GM19043 (cell line): ENCODE data around the gene IL10RB.
A peak's percentile ranks its signal among the peaks of the same experiment; 100 is the strongest.
"Not testable (repeated sequence)": the region's sequence is repeated elsewhere in the genome, so short reads cannot be mapped to it uniquely, and the experiment has no call there.

Source experiments
- ATAC-seq: cut with Tn5 transposase; IDR thresholded peaks from one replicate; pipeline ENCODE4 v1.9.1; 2021; ENCODE audit warnings: low read depth; ENCODE audit not compliant: unreplicated experiment

Gene IL10RB

DNA sequence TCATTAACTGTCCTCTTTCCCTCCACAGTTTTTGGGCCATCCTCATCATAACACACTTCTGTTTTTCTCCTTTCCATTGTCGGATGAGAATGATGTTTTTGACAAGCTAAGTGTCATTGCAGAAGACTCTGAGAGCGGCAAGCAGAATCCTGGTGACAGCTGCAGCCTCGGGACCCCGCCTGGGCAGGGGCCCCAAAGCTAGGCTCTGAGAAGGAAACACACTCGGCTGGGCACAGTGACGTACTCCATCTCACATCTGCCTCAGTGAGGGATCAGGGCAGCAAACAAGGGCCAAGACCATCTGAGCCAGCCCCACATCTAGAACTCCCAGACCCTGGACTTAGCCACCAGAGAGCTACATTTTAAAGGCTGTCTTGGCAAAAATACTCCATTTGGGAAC is 30.0 kb downstream of the IL10RB start:
- no peak for ATAC-seq

DNA sequence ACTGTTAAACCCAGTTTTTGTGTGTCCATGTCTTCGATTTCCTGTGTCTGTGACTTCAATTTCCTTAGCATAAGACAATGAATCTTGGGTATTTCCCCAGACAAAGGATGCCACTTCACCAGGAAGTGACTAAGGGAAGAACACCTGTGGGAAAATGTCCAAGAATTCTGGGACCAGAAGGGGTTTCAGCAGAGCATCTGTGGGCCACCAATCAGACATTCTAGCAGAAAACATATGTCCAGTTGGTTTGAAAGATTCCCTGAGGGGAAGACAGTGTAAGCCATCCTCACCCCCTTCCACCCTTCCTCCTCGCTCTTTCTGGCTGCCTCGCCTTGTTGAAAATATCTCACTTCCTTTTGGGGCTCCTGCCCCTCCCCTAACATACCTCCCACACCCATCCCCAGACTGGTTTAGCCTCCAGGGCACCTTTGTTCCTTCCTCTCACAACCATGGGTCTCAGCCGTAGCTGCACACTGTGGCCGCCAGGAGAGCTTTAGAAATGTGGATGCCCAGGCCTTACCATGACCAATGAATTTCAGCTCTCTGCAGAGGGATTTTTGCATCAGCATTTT is 33.1 kb downstream of the IL10RB start:
- no peak for ATAC-seq

DNA sequence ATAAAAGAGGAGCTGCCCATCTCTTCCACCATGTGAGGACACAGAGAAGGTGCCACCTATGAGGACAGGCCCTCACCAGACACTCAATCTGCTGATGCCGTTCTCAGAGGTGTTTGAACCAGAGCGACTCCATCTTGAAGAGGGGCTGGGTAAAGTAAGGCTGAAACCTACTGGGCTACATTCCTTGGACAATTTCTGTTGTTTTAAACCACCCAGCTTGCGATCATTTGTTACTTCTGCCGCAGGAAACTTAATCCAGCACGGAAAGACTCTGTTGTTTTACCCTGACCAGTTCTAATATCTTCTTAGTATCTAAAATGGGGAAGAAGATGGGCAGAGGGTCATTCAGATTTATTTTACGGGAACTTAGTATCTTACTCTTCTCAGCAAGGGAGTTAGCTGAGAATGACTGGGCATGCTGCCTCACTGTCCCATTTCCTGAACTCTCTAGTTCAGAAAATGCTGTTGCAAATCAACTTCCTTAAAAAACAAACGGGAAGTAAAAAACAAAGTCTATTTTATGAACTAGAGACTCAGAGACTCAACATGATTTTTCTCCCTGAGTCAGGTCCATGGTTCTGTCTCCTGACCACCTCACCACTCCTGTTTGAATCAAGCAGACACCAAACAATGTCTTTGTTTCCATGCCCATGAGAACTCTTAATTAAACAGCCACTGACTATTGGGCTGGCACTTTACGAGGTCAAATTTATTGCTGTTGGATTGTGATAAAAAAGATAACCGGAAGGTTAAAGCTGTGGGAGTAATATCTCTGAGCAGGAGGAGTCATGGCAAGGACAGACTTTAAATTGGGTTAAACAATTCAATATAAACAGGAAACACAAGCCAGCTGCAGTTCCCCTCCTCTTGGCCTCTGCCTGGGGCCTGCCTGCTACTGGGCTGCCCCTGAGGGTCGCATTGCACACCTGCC is 34.8 kb downstream of the IL10RB start:
- ATAC-seq: no peak

DNA sequence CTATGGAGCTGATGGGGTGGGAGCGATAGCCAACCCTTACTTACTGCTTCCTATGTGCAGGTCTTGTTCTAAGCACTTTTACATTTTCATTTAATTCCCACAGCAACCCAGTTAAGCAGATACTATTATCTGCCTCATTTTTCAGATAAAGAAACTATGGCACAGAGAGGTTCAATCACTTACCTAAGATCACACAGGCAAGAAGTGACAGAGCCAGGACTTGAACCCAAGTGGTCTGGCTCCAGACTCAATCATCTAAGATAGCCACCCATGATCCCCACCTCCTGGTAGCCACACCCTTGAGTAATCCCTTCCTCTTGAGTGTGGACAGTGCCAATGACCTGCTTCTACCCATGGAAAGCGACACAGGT is 35.5 kb downstream of the IL10RB start:
- no peak for ATAC-seq

DNA sequence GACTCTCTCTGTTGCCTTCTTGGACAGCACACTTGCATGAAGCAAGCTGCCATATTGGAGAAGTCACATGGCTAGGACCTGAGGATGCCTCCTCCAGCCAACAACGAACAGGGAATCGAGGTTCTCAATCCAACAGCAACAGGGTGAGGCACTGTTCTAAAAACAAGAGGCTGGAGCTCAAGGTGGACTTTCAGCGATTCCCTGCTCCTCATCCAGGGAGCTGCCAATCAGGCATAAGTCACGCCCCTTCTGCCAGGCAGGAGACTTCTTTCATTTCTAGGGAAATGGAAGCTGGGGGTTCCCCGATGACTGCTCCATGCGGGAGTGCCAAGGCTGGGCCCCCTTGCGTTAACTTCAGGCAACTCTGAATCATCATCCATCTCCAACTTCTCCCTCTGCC is 35.9 kb downstream of the IL10RB start:
- ATAC-seq: no peak

DNA sequence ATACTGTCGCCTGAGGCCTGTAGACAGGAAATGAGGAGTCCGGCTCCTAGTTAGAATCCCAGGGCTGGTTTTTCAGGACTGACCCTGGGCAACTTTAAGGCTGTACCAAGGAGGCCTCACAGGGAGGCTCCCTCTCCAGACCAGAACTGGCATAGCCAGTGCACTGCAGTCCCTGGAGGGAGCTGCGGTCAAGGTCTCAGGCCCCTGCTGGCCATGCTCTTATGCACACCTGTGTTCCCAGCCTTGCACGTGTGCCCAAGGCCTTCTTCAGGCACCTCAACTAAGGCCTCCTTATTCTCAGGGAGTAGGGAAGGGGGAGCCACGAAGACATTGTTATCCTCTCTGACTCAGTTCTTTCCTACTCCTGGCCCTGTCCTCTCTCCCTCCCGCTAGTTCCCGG is 36.6 kb downstream of the IL10RB start:
- no peak for ATAC-seq

DNA sequence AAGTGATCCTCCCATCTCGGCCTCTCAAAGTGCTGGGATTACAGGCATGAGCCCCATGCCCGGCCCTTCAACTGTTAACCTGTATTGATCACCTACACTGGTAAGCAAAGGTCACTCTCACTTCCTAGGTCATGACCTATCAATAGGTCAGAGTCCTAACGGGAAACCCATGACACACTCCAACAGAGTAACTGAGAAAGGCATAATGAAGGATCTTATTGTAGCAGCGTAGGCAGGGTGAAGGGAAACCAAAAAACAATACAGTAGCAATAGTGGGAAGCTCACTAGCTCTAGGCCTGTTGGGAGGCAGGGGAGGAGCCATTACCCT is 39.1 kb downstream of the IL10RB start:
- ATAC-seq: no peak

DNA sequence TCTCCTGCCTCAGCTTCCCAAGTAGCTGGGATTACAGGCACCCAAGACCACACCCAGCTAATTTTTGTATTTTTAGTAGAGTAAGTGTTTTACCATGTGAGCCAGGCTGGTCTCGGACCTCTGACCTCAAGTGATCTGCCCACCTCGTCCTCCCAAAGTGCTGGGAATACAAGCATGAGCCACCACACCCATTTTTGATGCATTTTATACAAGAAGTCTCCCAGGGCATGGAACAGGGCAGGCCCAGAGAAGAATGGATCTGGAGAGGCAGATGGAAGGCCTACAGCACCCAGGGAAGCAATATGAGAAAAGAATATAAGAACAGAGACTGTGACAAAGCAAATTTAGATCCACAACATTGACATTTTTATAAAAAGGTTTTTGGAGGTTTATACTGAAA is 39.8 kb downstream of the IL10RB start:
- ATAC-seq: no peak

DNA sequence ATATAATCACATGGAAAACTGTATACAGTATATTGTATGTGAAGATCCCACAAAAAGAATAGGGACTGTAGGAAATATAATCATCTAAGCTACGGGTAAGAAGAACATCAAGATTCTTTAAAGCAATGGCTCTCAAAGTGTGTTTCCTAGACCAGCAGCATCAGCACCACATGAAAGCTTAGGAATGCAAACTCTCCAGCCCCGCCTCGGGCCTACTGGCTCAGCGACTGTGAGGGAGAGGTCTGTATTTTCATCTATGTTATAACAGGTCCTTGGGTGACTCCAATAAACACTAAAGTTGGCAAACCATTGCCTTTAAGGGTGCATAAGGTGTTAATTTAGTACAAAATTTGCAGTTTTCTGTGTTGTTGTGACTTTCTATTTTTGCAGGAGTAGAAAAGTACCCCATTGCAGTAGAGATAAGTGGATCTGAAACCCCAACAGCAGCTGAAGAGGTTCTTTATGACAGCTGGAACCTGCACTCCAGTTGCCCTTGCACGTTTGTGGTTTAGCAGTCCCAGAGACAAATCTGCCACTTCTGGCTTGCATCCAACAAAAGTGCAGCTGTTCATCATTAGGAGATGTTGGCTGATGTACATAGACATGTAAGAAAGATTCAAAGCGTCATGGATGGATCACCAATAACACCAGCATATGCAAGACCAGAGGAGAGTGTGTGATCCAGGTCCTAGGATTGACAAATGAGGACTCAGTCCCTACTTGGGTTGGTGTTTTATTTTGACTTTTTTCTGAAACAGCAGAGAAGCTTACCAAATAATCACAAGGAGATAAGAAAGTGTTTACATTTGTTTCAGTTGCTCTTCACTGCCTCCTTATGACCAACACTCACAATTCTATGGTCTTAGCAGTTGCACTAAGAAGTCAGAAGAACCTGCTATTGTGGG is 42.7 kb downstream of the IL10RB start:
- ATAC-seq: peak; percentile 80

DNA sequence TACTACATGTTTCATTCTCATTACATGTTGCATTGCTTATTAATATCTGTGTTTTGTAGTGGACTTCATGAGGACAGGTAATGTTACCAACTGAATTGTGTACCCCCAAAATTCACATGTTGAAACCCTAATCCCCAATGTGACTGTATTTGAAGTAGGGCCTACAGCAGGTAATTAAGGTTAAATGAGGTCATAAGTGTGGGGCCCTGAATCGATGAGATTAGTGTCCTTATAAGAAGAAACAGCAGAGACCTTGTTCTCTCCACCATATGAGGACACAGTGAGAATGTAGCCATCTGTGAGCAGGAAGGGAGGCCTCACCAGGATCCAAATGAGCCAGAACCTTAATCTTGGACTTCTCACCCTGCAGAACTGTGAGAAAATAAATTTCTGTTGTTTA is 43.6 kb downstream of the IL10RB start:
- ATAC-seq: no peak

DNA sequence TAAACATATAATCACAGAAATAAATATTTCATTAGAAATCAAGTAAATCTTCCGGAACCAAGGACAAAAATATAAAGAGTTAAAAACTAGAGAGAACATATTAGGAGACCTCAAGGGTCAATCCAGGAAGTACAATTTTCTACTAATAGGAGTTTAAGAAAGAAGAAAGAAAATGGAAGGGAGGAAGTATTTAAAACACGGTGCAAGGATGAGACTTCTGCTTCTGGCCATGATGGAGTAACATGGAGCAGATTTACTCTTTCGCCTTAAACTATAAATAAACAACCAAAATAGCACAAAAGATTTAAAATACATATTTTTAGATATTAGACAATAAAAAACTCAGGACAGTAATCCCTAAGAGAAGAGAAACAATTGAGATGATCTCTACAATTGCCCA is 46.0 kb downstream of the IL10RB start:
- no peak for ATAC-seq

DNA sequence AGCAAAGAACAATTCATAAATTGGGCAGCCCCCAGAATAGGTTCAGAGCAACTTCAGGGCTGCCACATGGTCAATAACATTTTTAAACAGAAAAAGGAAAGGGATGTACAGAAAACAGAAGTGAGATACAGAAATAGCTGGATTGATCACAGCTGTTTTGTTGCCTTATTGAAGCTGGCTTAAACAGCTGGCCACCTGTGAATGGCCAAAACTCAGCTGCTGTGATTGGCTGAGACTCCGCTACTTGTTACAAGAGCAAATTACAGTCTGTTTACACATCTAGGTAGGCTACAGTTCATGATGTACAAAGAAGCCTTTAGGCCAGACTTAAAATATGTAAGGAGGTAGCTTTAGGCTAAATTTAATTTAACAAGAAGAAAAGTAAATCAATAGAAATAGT is 47.0 kb downstream of the IL10RB start:
- no peak for ATAC-seq

DNA sequence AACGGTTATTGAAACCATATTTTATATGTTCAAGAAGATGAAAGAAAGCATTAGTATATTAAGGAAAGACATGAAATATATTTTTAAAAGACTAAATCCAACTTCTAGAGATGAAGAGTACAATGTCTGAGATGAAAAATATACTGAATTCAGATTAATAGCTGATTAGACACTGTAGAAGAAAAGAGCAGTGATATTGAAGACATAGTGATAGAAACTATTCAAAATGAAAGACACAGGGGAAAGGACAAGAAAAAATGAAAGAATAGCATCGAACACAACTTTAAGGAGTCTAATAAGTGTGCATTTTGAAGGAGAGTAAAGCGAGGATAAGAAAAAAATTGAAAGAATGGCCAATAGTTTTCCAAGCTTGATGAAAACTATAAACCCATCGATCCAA is 47.4 kb downstream of the IL10RB start:
- ATAC-seq: no peak

DNA sequence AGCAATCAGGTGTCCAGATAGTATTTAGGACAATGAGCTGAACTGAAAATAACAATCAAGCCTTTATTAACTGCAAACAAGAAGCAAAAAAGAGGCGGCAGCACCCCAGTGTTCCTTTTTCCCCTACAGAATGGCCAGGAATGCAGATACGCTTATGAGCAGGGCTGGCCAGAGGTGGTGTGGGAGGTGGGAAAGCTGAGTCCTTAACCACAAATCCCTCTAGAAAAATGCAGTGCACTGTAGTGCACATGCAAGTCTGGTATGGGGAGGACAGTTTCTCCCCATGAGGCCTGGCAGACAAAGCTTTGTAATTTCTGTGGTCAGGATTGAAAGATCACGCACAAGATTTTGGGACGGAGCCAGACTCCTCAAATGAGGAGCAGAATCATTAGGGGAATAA is 47.9 kb downstream of the IL10RB start:
- no peak for ATAC-seq

DNA sequence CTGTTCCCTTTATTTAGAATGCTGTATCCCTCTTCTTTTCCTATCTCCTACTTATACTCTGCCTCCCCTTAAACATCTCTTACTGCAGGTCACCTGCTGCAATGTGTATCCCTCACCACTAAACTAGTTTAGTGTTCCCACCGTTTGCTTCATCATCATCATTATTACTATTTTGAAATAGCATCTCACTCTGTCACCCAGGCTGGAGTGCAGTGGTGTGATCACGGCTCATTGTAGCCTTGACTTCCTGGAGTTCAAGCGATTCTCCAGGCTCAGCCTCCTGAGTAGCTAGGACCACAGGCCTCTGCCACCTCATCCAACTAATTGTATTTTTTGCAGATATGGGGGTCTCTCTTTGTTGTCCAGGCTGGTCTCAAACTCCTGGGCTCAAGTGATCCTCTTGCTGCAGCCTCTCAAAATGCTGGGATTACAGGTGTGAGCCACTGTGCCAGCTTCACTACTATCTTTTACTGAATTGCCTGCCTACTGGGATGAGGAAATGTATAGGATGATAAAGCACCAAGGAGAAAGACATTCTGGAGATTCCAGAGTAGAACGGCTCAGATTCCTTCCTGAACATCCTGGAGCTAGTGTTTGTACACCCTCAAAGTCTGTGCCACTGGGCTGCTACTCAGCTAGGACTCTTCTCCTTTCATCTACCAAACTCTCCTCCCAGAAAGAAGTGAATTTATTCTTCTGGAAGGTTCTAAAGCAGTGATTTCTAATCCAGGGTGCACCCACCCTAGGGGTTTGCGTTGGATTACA is 50.0 kb downstream of the IL10RB start:
- ATAC-seq: no peak

DNA sequence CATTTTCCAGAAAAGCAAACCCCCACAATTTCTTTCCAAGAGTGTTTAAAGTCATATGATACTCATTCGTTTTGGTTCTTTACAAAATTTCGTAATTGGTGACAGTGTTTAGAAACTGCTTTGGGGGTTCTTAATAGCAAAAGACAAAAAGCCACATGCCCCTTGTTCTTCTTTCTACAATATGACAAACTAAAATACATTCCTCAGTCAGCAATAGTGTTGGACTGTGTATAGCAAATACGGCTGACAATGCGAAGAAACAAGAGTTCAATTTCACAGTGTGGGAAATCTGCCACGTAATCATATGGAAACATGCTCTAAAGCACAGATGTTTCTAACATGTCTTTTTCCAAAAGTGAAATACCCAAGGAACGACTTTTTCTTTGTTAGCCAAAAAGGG is 51.0 kb downstream of the IL10RB start:
- ATAC-seq: no peak

DNA sequence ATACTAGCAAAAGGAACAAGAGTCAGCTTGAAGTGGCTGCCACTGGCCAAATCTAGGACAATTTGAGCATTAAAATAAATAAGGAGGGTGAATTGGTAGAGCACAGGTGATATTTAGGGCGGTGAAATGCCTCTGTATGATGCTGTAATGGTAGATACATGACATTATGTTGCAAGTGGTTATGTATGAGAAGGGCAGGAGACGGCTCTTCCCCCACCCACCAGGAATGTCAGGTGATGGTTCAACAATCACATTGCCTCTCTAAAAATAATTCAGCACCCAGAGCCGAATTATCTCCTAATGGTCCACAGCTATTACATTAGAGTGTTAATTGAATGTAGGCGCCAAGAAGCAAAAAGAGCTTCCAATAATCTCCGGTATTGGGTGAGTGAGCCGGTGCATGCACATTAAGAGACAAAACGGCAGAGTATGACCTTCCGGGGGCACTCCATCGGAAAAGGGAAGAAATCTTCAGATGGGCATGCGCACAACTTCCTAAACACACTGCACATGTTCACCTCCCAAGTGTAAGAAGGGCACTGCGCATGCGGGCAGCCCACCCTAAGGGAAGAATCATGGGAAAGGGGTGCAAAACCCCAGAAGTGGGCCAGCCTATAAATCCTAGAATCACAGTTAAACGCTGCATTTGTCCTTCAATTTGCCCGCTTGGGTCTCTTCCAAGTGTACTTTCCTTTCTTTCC is 51.8 kb downstream of the IL10RB start:
- ATAC-seq: no peak

DNA sequence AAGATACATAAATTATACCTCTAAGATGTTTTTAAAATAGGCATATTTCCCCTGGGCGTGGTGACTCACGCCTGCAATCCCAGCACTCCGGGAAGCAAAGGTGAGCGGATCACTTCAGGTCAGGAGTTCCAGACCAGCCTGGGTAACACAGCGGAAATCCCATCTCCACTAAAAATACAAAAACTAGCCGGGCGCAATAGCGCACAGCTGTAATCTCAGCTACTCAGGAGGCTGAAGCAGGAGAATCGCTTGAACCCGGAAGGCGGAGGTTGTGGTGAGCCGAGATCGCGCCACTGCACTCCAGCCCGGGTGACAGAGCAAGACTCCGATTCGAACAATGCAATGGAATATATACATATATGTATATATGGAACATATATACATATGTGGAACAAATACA is 54.8 kb downstream of the IL10RB start:
- not testable (repeated sequence) for ATAC-seq

DNA sequence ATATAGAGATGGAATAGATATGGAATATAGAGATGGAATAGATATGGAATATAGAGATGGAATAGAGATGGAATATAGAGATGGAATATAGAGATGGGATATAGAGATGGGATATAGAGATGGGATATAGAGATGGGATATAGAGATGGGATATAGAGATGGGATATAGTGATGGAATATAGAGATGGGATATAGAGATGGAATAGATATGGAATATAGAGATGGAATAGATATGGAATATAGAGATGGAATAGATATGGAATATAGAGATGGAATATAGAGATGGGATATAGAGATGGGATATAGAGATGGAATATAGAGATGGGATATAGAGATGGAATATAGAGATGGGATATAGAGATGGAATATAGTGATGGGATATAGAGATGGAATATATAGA is 57.4 kb downstream of the IL10RB start:
- ATAC-seq: not testable (repeated sequence)
